ENCODE data around the gene AP2A1.

The AP2A1 gene

GRCh38 chr19:49766007-49766929 is 533 bp upstream of the AP2A1 start:
- DNase-seq: peak; percentile 100

DNA sequence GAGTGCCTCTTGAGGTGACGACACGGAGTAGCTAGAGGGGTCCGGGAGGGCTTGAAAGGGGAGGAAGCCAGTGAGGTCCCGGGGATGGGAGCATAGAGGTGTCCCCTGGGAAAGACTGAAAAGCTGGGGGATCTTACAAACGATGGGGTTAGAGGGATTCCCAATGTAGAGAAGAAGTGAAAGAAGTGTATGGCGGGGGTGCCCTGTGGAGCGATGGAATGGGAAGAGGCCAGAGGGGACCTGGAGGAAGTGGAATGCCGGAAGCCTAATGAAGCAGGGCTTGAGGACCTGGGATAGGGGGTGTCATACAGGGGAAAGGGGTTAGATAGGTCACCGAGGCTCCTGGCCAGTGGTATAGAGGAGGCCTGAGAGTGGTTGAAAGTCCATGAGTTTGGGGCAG is 580 bp downstream of the AP2A1 start:
- no peak for DNase-seq

- DNase-seq: no peak
Measured at GRCh38 chr19:49767967-49768581, 1.3 kb downstream of the AP2A1 start.

GRCh38 chr19:49770529-49770928 is 3.7 kb downstream of the AP2A1 start:
- DNase-seq: no peak

DNA sequence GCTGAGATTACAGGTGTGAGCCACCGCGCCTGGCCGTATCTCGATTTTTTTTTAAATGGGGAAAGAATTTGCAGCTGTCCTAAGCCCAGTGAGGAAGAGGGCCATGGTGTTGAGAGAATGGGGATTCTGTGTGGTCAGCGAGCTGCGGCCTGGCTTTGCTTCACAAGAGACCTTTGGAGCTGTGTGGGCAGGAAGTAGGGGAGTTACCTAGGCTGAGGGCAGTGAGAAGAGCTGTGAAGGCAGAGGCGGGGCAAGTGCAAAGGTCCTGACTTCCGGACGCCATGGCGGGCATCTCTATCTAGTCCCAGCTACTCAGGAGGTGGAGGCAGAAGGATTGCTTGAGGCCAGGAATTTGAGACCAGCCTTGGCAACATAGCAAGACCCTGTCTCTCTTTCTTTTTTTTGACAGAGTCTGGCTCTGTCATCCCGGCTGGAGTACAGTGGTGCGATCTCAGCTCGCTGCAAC is 4.9 kb downstream of the AP2A1 start:
- DNase-seq: no peak

- no peak for DNase-seq
Measured at GRCh38 chr19:49772850-49773432, 6.1 kb downstream of the AP2A1 start.

DNA sequence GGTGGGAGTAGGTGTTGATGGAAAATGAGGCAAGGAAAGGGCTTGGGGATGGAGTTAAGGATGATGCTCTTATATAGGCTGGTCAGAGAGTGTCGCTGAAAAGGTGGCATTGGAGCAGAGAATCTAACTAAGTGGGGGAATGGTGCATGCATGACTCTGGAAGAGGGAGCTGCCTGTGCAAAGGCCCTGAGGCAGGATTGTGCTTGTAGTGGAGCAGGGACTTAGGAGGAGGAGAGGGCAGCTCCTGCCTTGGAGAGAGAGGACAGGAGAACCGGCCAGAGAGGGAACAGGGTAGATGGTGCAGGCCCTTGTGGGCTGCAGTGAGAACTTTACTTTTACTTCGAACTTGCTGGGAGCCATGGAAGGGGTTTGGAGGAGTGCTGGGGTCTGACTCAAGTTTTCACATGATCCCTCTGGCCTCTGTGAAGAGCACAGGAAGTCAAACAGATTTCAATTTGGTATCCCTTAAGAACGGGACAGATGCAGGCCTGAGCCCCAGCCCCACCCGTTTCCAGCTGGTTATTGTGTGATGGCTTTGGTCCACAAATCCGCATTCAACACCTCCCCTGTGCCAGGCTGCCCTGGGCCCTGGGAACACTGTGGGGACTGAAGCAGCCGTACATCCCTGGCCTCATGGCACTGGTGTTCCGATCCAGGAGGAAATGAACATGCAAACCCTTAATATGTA is 7.0 kb downstream of the AP2A1 start:
- no peak for DNase-seq

- DNase-seq: no peak
Measured at GRCh38 chr19:49774969-49775368, 8.2 kb downstream of the AP2A1 start.

GRCh38 chr19:49775742-49776370 is 9.1 kb downstream of the AP2A1 start:
- no peak for DNase-seq

- DNase-seq: no peak
Measured at GRCh38 chr19:49776371-49776764, 9.6 kb downstream of the AP2A1 start.

GRCh38 chr19:49779731-49780555 is 13.1 kb downstream of the AP2A1 start:
- no peak for DNase-seq

GRCh38 chr19:49780861-49781260 is 14.1 kb downstream of the AP2A1 start:
- DNase-seq: no peak

DNA sequence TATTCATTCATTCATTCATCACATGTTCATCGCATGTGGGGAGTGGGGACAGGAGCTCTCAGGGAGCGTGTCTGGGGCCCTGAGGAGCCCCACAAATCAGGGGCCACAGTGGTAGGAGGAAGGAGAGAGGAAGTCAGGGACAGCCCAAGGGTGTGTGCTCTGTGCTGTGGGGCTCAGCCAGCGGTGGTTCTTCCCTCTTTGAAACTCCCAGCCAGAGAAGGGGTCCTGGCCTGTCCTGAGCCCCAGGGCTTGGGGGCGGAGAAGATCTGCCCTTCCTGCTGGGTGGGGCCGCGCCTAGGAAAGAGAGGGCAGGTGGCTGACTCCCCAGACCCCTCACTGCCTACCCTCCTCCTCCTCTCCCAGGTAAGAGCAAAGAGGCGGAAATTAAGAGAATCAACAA is 14.6 kb downstream of the AP2A1 start:
- no peak for DNase-seq

DNA sequence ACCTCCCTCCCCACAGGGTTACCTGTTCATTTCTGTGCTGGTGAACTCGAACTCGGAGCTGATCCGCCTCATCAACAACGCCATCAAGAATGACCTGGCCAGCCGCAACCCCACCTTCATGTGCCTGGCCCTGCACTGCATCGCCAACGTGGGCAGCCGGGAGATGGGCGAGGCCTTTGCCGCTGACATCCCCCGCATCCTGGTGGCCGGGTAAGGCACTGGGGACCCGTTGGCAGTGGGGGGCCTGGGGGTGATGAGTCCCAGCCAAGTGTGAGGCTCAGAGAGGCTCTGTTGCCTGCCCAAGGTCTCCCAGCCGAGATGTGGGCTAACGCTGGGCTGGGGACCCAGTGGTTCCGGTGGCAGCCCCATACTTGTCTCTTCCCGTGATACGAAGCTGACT is 15.7 kb downstream of the AP2A1 start:
- DNase-seq: no peak

DNA sequence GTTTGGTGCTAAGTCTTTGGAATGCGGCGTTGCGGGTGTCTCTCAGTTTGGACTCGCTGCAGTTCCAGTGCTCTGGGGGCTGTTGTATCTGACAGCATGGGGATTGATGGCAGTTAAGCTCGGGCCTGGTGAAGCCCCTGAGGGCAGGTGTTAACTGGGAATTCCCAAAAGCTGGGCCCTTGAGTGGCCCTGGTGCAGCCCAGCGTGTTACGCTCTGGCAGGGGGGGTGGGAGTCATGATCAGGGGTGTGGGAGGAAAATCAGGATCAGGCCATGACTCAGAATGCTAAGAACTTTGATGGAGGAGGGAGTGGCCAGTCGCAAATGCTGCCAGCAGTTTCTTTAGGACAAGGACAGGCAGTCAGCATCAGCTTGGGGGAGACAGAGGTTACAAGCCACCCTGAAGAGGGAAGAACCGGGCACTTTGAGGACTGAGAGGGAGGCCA is 19.6 kb downstream of the AP2A1 start:
- no peak for DNase-seq

- no peak for DNase-seq
Measured at GRCh38 chr19:49787746-49788145, 20.9 kb downstream of the AP2A1 start.

GRCh38 chr19:49788857-49789256 is 22.1 kb downstream of the AP2A1 start:
- DNase-seq: no peak

DNA sequence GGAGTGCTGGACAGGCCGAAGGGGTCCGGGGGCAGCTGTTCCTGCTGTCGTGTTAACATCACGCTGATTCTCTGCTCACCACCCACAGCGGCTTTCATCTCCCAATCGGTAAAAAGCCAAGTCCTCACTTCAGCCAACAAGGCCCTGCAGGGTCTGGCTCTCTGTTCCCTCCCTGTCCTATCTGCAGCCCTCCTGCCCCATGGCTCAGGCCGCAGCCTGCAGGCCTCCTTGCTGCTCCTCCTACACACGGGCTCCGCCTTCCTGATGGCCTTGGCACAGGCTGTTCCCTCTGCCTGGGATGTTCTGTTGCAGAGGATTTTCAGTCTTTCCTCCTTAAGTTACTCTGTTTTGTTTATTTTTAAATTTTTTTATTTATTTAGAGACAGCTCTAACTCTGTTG is 24.1 kb downstream of the AP2A1 start:
- DNase-seq: no peak

GRCh38 chr19:49791776-49792445 is 25.1 kb downstream of the AP2A1 start:
- DNase-seq: no peak

GRCh38 chr19:49792829-49793560 is 26.2 kb downstream of the AP2A1 start:
- DNase-seq: no peak

DNA sequence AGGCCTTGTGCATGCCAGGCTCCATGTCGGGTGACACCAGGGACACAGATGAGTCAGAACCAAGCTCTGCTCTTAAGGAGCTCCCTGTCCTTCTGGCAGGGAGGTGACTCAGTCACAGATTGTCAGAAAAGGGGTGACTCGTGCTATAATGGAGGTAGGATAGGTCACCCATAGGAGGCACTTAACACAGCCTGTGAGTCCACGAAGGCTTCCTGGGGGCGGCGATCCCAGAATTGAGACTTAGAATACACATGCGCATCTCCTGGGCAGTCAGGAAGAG is 26.7 kb downstream of the AP2A1 start:
- DNase-seq: peak; percentile 31
